ENCODE data around the gene CBX4. TPM values are rescaled to one million over a fixed set of nuclear protein-coding genes. Genes with fewer than 3 reads are reported as not detected.

CBX4 gene
- total and polyA plus RNA-seq, 7 donors, result 1.9 to 7.8 (median 3.3) TPM

- peaks cover 22% of the 10 kb centered on the region for H3K4me1 ChIP-seq
- H3K27ac ChIP-seq, result no peak overlapping the region
- DNase-seq (no peak), ATAC-seq (no peak)
- no peaks in the 10 kb centered on the region for H3K9me3 ChIP-seq
- TF ChIP-seq CTCF (IDR thresholded peaks at IDR 0.05), result no peak
- intact Hi-C loops (cut with DNase I), result no loop called here
- peaks cover 0 to 66% (median 48%) of the 10 kb centered on the region in 3 donors for H3K27me3 ChIP-seq (ENCODE audit: insufficient read depth in 3 of 3, low read length in 2 of 3)
- no peak overlapping the region for H3K4me3 ChIP-seq
- H3K36me3 ChIP-seq (ENCODE audit: insufficient read depth in 1 of 2, low read depth in 1 of 2), result no peaks in the 10 kb centered on the region
- WGBS, 3 donors, result 51 to 54% (median 52%) methylated on average over 35 to 41 of the region's 41 CpGs
Observed at GRCh38 chr17:79815836-79816461, 23.3 kb downstream of the CBX4 start.

- no peaks in the 10 kb centered on the region for H3K9me3 ChIP-seq
- H3K4me3 ChIP-seq, result no peak overlapping the region
- H3K27ac ChIP-seq, result no peak overlapping the region
- WGBS, 3 donors, result 3 to 4% (median 4%) methylated on average over 77 to 96 of the region's 96 CpGs
- DNase-seq (peak in 1 of 2 donors; percentile 57), ATAC-seq (peak; percentile 23 to 54 (median 39))
- intact Hi-C loops (cut with DNase I), result no loop called here
- H3K4me1 ChIP-seq, result peaks cover 23% of the 10 kb centered on the region
- H3K36me3 ChIP-seq (ENCODE audit: insufficient read depth in 1 of 2, low read depth in 1 of 2), result no peaks in the 10 kb centered on the region
- no peak for TF ChIP-seq CTCF (IDR thresholded peaks at IDR 0.05)
- H3K27me3 ChIP-seq (ENCODE audit: insufficient read depth in 3 of 3, low read length in 2 of 3), result peaks cover 0 to 71% (median 52%) of the 10 kb centered on the region in 3 donors
Observed at GRCh38 chr17:79814974-79815835, 24.0 kb downstream of the CBX4 start.

GRCh38 chr17:79814127-79814973, 24.9 kb downstream of the CBX4 start:
- DNase-seq, result no peak
- Histone ChIP-seq H3K4me1 (peaks cover 23% of the 10 kb centered on the region), H3K36me3 (ENCODE audit: insufficient read depth in 1 of 2, low read depth in 1 of 2) (no peaks in the 10 kb centered on the region), H3K27ac (no peak overlapping the region), H3K27me3 (ENCODE audit: insufficient read depth in 3 of 3, low read length in 2 of 3) (peaks cover 0 to 74% (median 54%) of the 10 kb centered on the region in 3 donors), H3K4me3 (no peak overlapping the region), H3K9me3 (no peaks in the 10 kb centered on the region)
- ATAC-seq, result no peak
- 17 to 19% (median 19%) methylated on average over 38 to 43 of the region's 43 CpGs for WGBS, 3 donors
- intact Hi-C loops (cut with DNase I), result no loop called here
- TF ChIP-seq CTCF (IDR thresholded peaks at IDR 0.05), result no peak

- intact Hi-C loops (cut with DNase I), result no loop called here
- WGBS, 3 donors, result 1 to 2% (median 2%) methylated on average over 11 to 88 of the region's 89 CpGs
- no peak for TF ChIP-seq CTCF (IDR thresholded peaks at IDR 0.05)
- Histone ChIP-seq H3K4me1 (peaks cover 23% of the 10 kb centered on the region), H3K36me3 (ENCODE audit: insufficient read depth in 1 of 2, low read depth in 1 of 2) (no peaks in the 10 kb centered on the region), H3K27me3 (ENCODE audit: insufficient read depth in 3 of 3, low read length in 2 of 3) (peaks cover 0 to 80% (median 63%) of the 10 kb centered on the region in 3 donors), H3K9me3 (no peaks in the 10 kb centered on the region), H3K4me3 (peak overlapping the region; percentile 41), H3K27ac (no peak overlapping the region)
- ATAC-seq (no peak), DNase-seq (no peak)
Observed at GRCh38 chr17:79813297-79814126, 25.7 kb downstream of the CBX4 start.

Measured in psoas muscle (tissue), 8 donors.